RWPE2 (cell line): Measurements from ENCODE around the gene FEZF1.

ENCODE experiments used
- ATAC-seq: fragments of 200-7000 bp; cut with Tn5 transposase; 3 replicates; pipeline ENCODE4 v1.9.1; 2021; ENCODE audit warnings: low read depth
- DNase-seq: peaks from one replicate; pipeline ENCODE4 v3.0.0-alpha.2; 2020; ENCODE audit warnings: low spot score
- H3K27ac ChIP-seq: fragments of 450-650 bp; 2 replicates; pipeline ENCODE4 v1.5.1; 2017; ENCODE audit warnings: mild to moderate bottlenecking; ENCODE audit not compliant: poor library complexity, severe bottlenecking
- H3K27me3 ChIP-seq: fragments of 250-450 bp; sonication (Bioruptor Pico); 2 replicates; pipeline ENCODE4 v1.5.1; 2021; ENCODE audit warnings: mild to moderate bottlenecking, moderate library complexity; ENCODE audit not compliant: insufficient read depth, poor library complexity, severe bottlenecking
- H3K36me3 ChIP-seq: fragments of 250-450 bp; sonication (Bioruptor Pico); 2 replicates; pipeline ENCODE4 v1.5.1; 2020; ENCODE audit warnings: low read depth, mild to moderate bottlenecking, moderate library complexity
- H3K4me1 ChIP-seq: fragments of 250-450 bp; sonication (Bioruptor Pico); 2 replicates; pipeline ENCODE4 v1.5.1; 2021; ENCODE audit warnings: mild to moderate bottlenecking, moderate library complexity; ENCODE audit not compliant: insufficient read depth, poor library complexity, severe bottlenecking
- H3K4me3 ChIP-seq: fragments of 250-450 bp; sonication (Bioruptor Pico); 2 replicates; pipeline ENCODE4 v1.5.1; 2021; ENCODE audit warnings: mild to moderate bottlenecking, moderate library complexity; ENCODE audit not compliant: severe bottlenecking
- H3K9me3 ChIP-seq: fragments of 250-450 bp; sonication (Bioruptor Pico); 2 replicates; pipeline ENCODE4 v1.5.1; 2021; ENCODE audit warnings: mild to moderate bottlenecking, moderate library complexity; ENCODE audit not compliant: severe bottlenecking
- TF ChIP-seq, protein P1 (sequence below): fragments of 450-650 bp; IDR thresholded peaks from one replicate; pipeline ENCODE4 v1.5.1; 2017; ENCODE audit warnings: mild to moderate bottlenecking, moderate library complexity; ENCODE audit not compliant: poor library complexity, severe bottlenecking

FEZF1 gene

DNA sequence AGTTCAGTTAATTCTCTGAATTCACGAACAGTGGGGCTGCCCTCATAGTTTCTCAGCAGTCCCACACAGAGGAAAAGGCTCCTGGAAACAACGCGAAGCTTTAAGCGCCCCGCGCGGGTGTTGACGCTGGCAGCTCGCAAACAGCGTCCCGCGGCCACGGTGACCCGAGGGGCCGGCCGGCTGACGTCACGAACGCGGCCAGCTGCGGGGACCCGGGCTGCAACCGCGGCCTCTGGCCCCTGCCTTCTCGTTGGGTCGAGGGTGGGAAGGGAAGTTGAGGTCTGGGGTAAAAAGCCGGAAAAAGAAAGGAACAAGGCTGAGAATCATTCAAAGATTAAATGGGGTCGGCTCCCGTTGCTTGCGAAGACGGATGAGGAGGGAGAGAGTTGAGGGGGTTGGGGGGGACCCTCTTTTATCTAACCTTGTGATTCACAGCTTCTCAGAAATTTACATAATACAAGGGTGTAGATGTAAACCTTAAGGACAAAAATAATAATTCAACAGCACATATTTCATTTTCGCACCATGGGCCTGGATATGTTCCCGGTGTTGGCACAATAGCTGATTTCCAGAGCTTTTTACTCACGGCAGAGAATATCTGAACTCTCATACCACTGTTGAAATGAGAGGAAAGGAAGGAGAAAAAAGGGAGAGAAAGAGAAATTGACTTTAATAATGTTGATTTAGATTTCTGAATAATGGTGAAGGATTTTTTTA is 7.3 kb upstream of the FEZF1 start:
- no peaks in the 10 kb centered on the region for H3K4me1 ChIP-seq
- H3K4me3 ChIP-seq, result no peak overlapping the region
- H3K9me3 ChIP-seq, result no peaks in the 10 kb centered on the region
- no peaks in the 10 kb centered on the region for H3K36me3 ChIP-seq
- ATAC-seq (no peak), DNase-seq (no peak)
- H3K27me3 ChIP-seq, result peaks cover 98% of the 10 kb centered on the region
- TF ChIP-seq, protein P1, sequence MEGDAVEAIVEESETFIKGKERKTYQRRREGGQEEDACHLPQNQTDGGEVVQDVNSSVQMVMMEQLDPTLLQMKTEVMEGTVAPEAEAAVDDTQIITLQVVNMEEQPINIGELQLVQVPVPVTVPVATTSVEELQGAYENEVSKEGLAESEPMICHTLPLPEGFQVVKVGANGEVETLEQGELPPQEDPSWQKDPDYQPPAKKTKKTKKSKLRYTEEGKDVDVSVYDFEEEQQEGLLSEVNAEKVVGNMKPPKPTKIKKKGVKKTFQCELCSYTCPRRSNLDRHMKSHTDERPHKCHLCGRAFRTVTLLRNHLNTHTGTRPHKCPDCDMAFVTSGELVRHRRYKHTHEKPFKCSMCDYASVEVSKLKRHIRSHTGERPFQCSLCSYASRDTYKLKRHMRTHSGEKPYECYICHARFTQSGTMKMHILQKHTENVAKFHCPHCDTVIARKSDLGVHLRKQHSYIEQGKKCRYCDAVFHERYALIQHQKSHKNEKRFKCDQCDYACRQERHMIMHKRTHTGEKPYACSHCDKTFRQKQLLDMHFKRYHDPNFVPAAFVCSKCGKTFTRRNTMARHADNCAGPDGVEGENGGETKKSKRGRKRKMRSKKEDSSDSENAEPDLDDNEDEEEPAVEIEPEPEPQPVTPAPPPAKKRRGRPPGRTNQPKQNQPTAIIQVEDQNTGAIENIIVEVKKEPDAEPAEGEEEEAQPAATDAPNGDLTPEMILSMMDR, result no peak
- no peak overlapping the region for H3K27ac ChIP-seq

DNA sequence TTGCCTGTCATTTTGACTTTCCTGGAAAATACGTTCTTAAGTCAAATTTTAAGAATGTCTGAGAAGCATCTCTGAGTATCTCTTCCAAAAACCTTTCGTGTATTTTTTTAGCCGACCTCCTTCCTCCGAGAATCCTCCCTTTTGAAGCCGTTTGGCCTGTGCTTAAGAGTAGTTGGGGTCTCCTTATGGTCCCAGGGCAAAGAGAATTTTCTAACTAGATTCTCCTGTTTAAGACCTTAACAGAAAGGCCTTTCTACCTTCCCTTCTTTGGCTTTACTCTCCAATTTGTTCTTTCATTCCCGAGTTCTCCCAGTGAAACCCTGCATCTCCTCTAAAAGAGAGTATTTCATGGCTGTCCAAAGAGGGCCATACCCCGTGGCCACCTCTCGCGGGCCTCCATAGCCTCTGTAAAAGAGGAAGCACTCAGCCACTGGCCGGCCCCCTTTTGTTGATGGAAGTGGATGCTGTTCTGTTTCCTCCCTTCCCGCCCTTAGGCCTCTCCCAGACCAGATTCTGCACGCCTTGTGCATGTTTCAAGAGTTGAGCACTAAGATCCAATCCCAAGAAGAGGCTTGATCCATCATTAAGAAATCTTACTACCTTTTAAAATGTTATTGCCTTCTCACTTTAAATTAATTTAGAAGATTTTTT is 6.6 kb upstream of the FEZF1 start:
- Histone ChIP-seq H3K27me3 (peaks cover 98% of the 10 kb centered on the region), H3K4me3 (no peak overlapping the region), H3K9me3 (no peaks in the 10 kb centered on the region), H3K4me1 (no peaks in the 10 kb centered on the region), H3K36me3 (no peaks in the 10 kb centered on the region), H3K27ac (no peak overlapping the region)
- ATAC-seq (no peak), DNase-seq (no peak)
- TF ChIP-seq, protein P1, result no peak

DNA sequence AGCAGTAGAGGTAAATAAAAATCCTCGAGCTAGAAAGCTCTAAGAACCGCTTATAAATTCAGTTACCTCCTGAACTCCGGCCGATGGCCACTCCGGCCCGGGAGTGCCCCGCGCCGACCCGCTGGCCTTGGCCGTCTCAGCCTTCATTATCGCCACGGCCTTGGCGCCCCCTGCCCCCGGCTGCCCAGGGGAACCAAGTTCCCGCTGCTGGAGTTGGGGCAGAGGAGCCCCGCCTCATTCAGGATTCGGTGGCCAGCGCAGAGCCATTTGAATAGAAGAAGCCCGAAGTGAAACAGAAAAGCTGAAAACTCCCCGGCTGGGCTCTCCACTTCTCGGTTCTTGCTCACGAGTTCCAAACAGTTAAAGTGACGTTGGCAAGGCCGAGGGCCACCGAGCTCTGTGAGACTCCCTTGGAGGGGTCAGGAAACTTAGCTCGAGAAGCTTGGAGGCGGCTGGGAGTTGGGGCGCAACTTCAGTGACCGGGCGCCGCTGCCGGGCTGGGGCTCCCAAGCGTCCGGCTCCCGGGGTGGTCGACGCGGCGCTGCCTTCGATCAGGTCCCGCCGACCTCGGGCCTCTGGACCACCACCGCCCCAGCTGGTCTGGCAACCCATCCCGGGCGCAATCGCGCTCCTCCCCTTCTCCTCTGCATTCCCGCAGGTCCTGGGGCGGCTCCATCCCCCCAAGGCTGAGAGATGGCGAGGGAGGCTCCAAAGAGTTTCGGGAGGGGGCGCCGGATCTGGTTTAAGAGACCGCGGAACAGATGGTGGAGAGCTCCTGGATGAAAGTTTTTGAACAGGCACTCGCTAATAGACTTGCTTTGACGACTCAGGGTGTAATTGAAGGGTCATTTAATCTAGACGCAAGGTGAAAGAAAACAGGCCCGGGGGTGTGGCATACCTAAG is 5.8 kb upstream of the FEZF1 start:
- no peaks in the 10 kb centered on the region for H3K36me3 ChIP-seq
- no peak for DNase-seq
- peak overlapping the region; percentile 2 for H3K4me3 ChIP-seq
- TF ChIP-seq, protein P1, result no peak
- peak; percentile 36; the same call in 2 of the 3 replicates for ATAC-seq
- H3K27me3 ChIP-seq, result peaks cover 98% of the 10 kb centered on the region
- H3K4me1 ChIP-seq, result no peaks in the 10 kb centered on the region
- H3K27ac ChIP-seq, result no peak overlapping the region
- no peaks in the 10 kb centered on the region for H3K9me3 ChIP-seq

DNA sequence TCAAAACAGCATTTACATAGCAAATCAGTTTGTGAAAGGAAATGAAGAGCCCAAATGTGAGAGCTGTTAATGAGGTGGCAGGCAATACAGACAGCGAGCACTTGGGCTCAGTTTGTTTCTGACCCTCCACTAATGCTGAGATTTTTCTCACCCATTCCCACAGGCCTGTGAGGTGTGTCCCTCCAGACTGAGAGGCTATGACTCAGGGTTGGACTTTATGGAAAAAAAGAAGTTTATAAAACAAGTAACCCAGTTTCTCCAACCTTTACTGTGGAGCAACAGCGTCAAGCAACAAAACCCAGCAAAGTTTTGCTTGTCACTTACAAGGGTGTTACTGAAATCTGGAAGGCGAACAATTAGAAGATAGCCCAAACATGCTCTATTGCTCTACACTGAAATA is 4.9 kb upstream of the FEZF1 start:
- H3K27ac ChIP-seq, result no peak overlapping the region

More for the DNA sequence above, 4.9 kb upstream of the FEZF1 start:
- no peaks in the 10 kb centered on the region for H3K36me3 ChIP-seq
- H3K9me3 ChIP-seq, result no peaks in the 10 kb centered on the region
- TF ChIP-seq, protein P1, result no peak
- no peak for DNase-seq
- no peak overlapping the region for H3K4me3 ChIP-seq
- H3K27me3 ChIP-seq, result peaks cover 98% of the 10 kb centered on the region
- no peaks in the 10 kb centered on the region for H3K4me1 ChIP-seq
- ATAC-seq, result no peak
